Activated T-cell treated with anti-CD3 and anti-CD28 coated beads for 24 hours (primary cell): ENCODE results near the gene KLRF2.

Experiments used
- DNase-seq: peaks from one replicate; pipeline ENCODE4 v3.0.0-alpha.2; 2020; ENCODE audit warnings: low read depth

Gene KLRF2

DNA sequence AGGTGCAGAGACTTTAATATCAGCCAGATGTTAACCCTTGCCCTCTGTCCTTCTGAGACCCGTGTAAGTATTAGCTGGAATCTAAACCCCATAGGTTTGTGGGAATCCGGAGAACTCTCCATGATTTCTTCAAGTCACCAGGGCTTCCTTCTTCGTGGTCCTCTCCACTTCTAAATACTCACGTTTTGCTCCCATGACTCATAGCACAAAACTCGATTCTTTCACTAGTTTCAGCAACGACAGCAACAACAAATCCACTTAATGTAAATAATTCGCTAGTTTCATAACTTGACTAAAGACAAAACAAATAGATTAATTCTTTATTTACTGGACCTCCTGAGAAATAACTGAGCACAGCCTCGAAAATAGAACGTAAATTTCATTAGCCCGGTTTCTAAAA lies 55.3 kb downstream of the KLRF2 start:
- no peak for DNase-seq

DNA sequence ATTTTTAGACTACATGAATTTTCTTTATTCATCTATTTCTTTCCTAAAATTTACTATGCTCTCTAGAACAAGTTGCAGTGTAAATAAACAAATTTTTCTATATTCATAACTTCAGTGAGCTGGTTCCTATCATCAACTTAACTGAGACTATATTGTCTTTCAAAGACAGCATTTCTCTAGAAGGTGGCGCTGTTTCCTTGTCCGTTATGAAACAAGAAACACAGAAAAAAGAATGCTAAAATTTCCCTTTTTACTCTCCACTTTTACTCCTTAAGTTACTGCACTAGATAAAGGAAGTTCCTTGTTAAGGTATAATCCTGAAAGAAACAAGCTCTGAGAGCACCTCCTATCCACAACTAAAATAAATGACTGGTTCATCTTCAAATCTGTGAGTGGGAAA lies 59.1 kb downstream of the KLRF2 start:
- no peak for DNase-seq

DNA sequence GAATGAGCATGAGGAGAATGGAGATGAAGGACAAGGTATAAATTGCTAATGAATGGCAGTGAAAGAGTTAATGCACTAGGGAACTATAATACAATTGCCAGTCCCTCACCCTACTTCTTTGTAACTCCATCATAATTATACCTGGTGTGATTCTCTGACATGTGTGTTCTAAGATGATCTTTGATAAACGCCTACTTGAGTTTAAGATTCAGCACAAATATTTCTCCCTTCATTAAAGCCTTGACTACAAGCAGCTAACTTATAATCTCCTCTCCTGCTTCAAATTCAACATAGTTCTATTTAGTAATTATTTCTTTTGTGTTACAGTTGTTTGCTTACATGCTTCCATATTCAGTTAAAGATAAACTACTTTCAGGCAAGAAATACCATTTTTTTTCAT lies 60.5 kb downstream of the KLRF2 start:
- no peak for DNase-seq

DNA sequence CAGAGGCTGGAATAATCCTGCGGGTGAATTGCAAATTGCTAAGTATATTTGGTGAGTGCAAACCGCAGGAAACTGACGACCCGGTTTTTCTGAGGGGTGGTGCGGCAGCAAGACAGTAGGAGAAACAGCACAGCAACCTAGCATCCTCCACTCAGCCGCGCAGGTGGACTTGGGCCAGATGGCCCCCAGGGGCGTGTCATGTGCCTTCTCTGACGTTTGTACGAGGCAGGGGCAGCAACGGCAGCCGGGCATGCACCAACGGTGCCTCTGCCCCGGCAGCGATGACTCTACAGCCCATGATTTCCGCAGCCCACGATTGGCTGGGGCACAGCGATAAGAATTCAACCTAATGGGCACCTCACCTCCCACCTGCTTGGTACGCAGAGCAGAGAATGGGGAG lies 62.0 kb downstream of the KLRF2 start:
- DNase-seq = no peak

DNA sequence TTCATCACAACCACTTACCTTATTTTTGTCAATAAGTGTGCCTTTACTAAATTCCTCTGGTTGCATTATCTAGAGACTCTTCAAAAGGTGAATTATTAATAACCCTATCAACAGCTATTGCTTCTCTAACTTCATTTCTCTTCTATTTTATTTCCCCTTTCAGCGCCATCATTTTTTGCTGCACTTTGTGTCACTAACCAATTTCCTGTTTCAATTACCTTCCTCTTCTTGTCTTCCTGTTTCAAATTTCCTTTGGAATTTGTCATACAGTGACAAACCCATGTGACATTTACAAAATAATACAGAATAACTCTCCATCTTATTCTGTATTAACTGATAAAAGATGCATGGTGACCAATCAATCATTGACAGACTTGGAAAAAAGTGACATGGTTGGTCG lies 63.1 kb downstream of the KLRF2 start:
- no peak for DNase-seq
